ENCODE results near the gene FAM185A. TPM values are rescaled to one million over a fixed set of nuclear protein-coding genes. Genes with fewer than 3 reads are reported as not detected.
"Not testable (repeated sequence)": the region's sequence is repeated elsewhere in the genome, so short reads cannot be mapped to it uniquely, and the experiment has no call there.

Gene FAM185A
- polyA plus RNA-seq, 2 of the 4 experiments (the other 2 are of a cell fraction), result 7.5 to 9.1 TPM

DNA sequence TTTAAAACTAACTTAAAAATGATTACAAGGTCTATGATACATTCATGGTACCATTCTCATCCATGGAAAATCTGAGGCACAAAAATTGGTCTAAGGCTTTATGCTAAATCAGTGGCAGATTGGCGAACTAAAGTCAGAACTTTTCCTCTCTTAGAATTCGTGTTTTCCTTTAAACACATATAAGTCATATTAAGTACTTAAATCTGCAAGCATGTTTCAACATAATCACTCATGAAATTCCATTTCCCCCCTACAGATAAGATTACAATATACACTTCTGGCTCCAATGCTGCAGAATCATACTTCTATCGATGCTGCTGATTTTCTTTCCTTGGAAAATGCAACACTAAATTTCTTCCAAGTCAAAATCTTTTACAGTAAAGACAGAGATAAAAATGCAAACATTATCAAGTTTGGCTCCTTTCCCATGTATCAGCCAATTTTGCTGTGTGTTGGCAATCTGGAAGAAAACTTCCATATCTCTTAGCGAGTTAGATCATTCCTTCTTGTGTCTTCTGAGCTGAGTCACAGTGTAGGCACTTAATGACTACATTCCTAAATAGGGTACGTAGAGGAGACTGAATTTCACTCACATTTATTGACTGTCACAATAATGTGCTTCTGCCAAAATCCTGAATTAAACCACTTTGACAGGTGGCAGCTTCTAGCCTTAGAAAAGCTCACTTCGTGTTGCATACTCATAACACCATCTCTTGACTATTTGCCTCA is 87.6 kb downstream of the FAM185A start:
- Histone ChIP-seq H3K4me3 (no peak overlapping the region), H3K27ac (peak overlapping the region; percentile 18 to 40; a peak in 2 of 6 replicates), H3K4me1 (peaks cover 39% of the 10 kb centered on the region), H3K9me3 (no peaks in the 10 kb centered on the region), H3K4me2 (peak overlapping the region; percentile 57)
- ChIA-PET CTCF (interaction anchor here (1.2 to 1.9 kb wide), 3 partner anchors 56 to 226 kb away, joined by 4 to 6 read pairs (median 4); no protein-coding TSS in a partner anchor), POLR2A (no interaction called here)
- WGBS (ENCODE audit: missing lambda C conversion rate), result 31% methylated on average over 6 of the region's 6 CpGs
- DNase-seq (ENCODE audit: low read depth in 1 of 2, low spot score in 1 of 2), result peak; percentile 26 to 63
- TF ChIP-seq JUNB (IDR thresholded peaks at IDR 0.05) (peak; percentile 74), KDM5A (IDR thresholded peaks at IDR 0.05) (no peak), CEBPB (IDR thresholded peaks at IDR 0.05) (peak in 1 of 2 experiments; percentile 27; a peak in 1 of 4 replicates), EP300 (IDR thresholded peaks at IDR 0.05) (no peak), MAFK (IDR thresholded peaks at IDR 0.05; ENCODE audit: partially characterized antibody) (peak; percentile 33), GATA3 (IDR thresholded peaks at IDR 0.05; ENCODE audit: borderline replicate concordance) (peak; percentile 71; the same call in 1 of the 2 replicates), FOSL2 (IDR thresholded peaks at IDR 0.05) (peak; percentile 53), FOSL2 (CRISPR knock-in tag; IDR thresholded peaks at IDR 0.05) (peak; percentile 41), RAD21 (conservative IDR thresholded peaks at IDR 0.05 in 1 of 2, IDR thresholded peaks at IDR 0.05 in 1 of 2) (no peak), EHMT2 (IDR thresholded peaks at IDR 0.05; ENCODE audit: low read depth) (no peak)
- TF ChIP-seq, protein P1, sequence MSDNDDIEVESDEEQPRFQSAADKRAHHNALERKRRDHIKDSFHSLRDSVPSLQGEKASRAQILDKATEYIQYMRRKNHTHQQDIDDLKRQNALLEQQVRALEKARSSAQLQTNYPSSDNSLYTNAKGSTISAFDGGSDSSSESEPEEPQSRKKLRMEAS (IDR thresholded peaks at IDR 0.05), result peak; percentile 42; the same call in 1 of the 2 replicates
- peak; percentile 85 to 89 for ATAC-seq
- FAIRE-seq, result peak; percentile 54

DNA sequence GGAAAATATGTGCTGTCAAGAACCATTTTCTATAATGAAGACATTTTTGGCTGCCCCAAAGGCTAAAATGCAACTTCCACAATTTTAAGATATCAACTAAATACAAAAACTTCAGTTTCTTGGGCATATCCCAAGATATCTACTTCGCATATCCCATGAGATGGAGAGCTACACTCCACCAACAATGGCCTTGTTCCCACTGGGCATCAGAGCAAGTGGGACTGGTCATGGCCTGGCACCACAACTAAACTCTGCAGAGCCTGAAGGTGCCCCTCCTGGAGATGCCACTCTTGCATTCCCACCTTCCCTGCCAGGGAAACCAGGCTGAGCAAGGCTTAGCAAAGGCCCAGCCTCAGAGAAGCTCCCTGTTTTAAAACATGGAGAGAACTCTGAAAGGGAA is 88.2 kb downstream of the FAM185A start:
- CTCF ChIA-PET, result interaction anchor here (0.8 to 1.5 kb wide), 3 partner anchors 41 to 225 kb away, joined by 3 to 4 read pairs (median 4); no protein-coding TSS in a partner anchor
- TF ChIP-seq, protein P2, sequence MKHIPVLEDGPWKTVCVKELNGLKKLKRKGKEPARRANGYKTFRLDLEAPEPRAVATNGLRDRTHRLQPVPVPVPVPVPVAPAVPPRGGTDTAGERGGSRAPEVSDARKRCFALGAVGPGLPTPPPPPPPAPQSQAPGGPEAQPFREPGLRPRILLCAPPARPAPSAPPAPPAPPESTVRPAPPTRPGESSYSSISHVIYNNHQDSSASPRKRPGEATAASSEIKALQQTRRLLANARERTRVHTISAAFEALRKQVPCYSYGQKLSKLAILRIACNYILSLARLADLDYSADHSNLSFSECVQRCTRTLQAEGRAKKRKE (CRISPR knock-in tag; IDR thresholded peaks at IDR 0.05; ENCODE audit: low read depth), result no peak
- TF ChIP-seq, protein P3, sequence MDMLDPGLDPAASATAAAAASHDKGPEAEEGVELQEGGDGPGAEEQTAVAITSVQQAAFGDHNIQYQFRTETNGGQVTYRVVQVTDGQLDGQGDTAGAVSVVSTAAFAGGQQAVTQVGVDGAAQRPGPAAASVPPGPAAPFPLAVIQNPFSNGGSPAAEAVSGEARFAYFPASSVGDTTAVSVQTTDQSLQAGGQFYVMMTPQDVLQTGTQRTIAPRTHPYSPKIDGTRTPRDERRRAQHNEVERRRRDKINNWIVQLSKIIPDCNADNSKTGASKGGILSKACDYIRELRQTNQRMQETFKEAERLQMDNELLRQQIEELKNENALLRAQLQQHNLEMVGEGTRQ (IDR thresholded peaks at IDR 0.05), result no peak
- TF ChIP-seq POLR2AphosphoS2 (conservative IDR thresholded peaks at IDR 0.05; ENCODE audit: low read length) (no peak), MYC (IDR thresholded peaks at IDR 0.05; ENCODE audit: borderline replicate concordance, low read length) (no peak), NPAS2 (CRISPR knock-in tag; IDR thresholded peaks at IDR 0.05; ENCODE audit: borderline replicate concordance) (no peak), ZFP36 (IDR thresholded peaks at IDR 0.05; ENCODE audit: borderline replicate concordance, partially characterized antibody) (no peak)
- TF ChIP-seq, protein P4, sequence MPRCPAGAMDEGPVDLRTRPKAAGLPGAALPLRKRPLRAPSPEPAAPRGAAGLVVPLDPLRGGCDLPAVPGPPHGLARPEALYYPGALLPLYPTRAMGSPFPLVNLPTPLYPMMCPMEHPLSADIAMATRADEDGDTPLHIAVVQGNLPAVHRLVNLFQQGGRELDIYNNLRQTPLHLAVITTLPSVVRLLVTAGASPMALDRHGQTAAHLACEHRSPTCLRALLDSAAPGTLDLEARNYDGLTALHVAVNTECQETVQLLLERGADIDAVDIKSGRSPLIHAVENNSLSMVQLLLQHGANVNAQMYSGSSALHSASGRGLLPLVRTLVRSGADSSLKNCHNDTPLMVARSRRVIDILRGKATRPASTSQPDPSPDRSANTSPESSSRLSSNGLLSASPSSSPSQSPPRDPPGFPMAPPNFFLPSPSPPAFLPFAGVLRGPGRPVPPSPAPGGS (IDR thresholded peaks at IDR 0.05), result no peak
- Histone ChIP-seq H3K4me2 (peak overlapping the region; percentile 57), H3K27ac (peak overlapping the region in 1 of 2 experiments; percentile 40; a peak in 2 of 6 replicates), H3K4me1 (peaks cover 39% of the 10 kb centered on the region), H3K4me3 (no peak overlapping the region), H3K9me3 (no peaks in the 10 kb centered on the region)
- POLR2A ChIA-PET, result no interaction called here
- ATAC-seq, result peak in 1 of 2 experiments; percentile 30; a peak in 1 of 6 replicates
- FAIRE-seq, result no peak
- no peak for DNase-seq (ENCODE audit: low read depth in 1 of 2, low spot score in 1 of 2)
- 94% methylated on average over 1 of the region's 1 CpG for WGBS (ENCODE audit: missing lambda C conversion rate)

DNA sequence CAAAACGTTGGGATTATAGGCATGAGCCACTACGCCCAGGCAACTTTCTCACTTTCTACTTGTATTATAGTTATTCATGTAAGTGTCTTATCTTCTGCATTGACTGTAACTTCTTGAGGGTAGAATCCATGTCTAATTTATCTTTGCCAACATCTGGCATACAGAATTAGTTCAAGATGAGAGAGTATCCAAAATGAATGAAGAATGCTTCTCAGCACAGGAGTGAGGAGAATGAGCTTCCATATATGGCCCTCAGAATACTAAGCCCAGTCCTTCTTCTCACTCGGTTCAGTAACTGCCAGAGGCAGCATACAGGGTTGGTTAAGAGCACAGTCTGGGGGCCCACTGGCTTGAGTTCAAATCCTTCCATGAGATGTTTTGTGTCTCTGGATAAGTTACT is 89.0 kb downstream of the FAM185A start:
- no peak for TF ChIP-seq BHLHE40 (IDR thresholded peaks at IDR 0.05; ENCODE audit: low read depth, low read length)
- H3K27ac ChIP-seq, result 0 out of 6 replicates have a peak overlapping the region, but pooled peaks of 1 of the 2 experiments have one; percentile 10
- no peak for ATAC-seq
- ChIA-PET CTCF (interaction anchor here (0.8 to 1.5 kb wide), 4 partner anchors 40 to 225 kb away, joined by 3 to 5 read pairs (median 4); no protein-coding TSS in a partner anchor), POLR2A (no interaction called here)
- no peak overlapping the region for H3K4me2 ChIP-seq
- 73% methylated on average over 3 of the region's 3 CpGs for WGBS (ENCODE audit: missing lambda C conversion rate)
- H3K4me1 ChIP-seq, result peaks cover 39% of the 10 kb centered on the region
- H3K4me3 ChIP-seq, result no peak overlapping the region
- no peak for DNase-seq (ENCODE audit: low read depth in 1 of 2, low spot score in 1 of 2)
- no peak for FAIRE-seq
- no peaks in the 10 kb centered on the region for H3K9me3 ChIP-seq

DNA sequence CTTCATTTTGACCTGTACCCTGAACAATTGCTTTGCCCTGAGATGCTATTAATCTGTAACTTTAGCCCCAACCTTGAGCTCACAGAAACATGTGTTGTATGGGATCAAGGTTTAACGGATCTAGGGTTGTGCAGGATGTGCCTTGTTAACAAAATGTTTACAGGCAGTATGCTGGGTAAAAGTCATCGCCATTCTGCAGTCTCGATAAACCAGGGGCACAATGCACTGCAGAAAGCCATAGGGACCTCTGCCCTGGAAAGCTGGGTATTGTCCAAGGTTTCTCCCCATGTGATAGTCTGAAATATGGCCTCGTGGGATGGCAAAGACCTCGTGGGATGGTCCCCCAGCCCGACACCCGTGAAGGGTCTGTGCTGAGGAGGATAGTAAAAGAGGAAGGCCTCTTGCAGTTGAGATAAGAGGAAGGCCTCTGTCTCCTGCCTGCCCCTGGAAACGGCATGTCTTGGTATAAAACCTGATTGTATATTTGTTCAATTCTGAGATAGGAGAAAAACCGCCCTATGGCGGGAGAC is 89.8 kb downstream of the FAM185A start:
- ATAC-seq; H3K27ac ChIP-seq; H3K4me2 ChIP-seq; DNase-seq (ENCODE audit: low read depth in 1 of 2, low spot score in 1 of 2); POLR2A ChIA-PET; H3K4me3 ChIP-seq; FAIRE-seq; H3K9me3 ChIP-seq: not testable (repeated sequence)
- peaks cover 39% of the 10 kb centered on the region for H3K4me1 ChIP-seq
- 86% methylated on average over 10 of the region's 10 CpGs for WGBS (ENCODE audit: missing lambda C conversion rate)
- CTCF ChIA-PET, result interaction anchor here (0.6 to 1.4 kb wide), 3 partner anchors 215 to 1471 kb away, joined by 3 to 5 read pairs (median 4); no protein-coding TSS in a partner anchor

Measured in A549 (cell line).